Measurements from ENCODE around the gene CHCHD6. TPM values are rescaled to one million over a fixed set of nuclear protein-coding genes. Genes with fewer than 3 reads are reported as not detected.
A peak's percentile ranks its signal among the peaks of the same experiment; 100 is the strongest.

Gene CHCHD6
- total RNA-seq, 2 experiments from 2014 or later: 5.4 to 7.4 TPM

GRCh38 chr3:126983653-126984390 is 279.8 kb downstream of the CHCHD6 start:
- Mint-ChIP-seq H3K36me3 (ENCODE audit: low read depth) (no peaks in the 10 kb centered on the region), H3K4me1 (peaks cover 13% of the 10 kb centered on the region), H3K4me3 (peak overlapping the region; percentile 41), H3K9me3 (no peaks in the 10 kb centered on the region), H3K27ac (no peak overlapping the region), H3K27me3 (peaks cover 7% of the 10 kb centered on the region)
- peak; percentile 31 for DNase-seq
- CTCF ChIA-PET: interaction anchor here (0.8 to 1.6 kb wide), 4 partner anchors 12 to 1634 kb away, joined by 3 to 4 read pairs (median 3); no protein-coding TSS in a partner anchor
- POLR2A ChIA-PET: no interaction called here

GRCh38 chr3:126984391-126985131 is 280.5 kb downstream of the CHCHD6 start:
- CTCF ChIA-PET: interaction anchor here (0.8 kb wide), 1 partner anchor 12 kb away, joined by 3 read pairs; no protein-coding TSS in a partner anchor
- peaks cover 10% of the 10 kb centered on the region for H3K4me1 Mint-ChIP-seq
- no peaks in the 10 kb centered on the region for H3K36me3 Mint-ChIP-seq (ENCODE audit: low read depth)
- DNase-seq: no peak
- H3K27me3 Mint-ChIP-seq: peaks cover 7% of the 10 kb centered on the region
- no peaks in the 10 kb centered on the region for H3K9me3 Mint-ChIP-seq
- H3K4me3 Mint-ChIP-seq: peak overlapping the region; percentile 41
- POLR2A ChIA-PET: no interaction called here
- peak overlapping the region; percentile 60 for H3K27ac Mint-ChIP-seq

- no peak overlapping the region for H3K4me3 Mint-ChIP-seq
- no peak for DNase-seq
- H3K27me3 Mint-ChIP-seq: peaks cover 5% of the 10 kb centered on the region
- H3K4me1 Mint-ChIP-seq: peaks cover 10% of the 10 kb centered on the region
- POLR2A ChIA-PET: no interaction called here
- peak overlapping the region; percentile 60 for H3K27ac Mint-ChIP-seq
- CTCF ChIA-PET: no interaction called here
- H3K9me3 Mint-ChIP-seq: no peaks in the 10 kb centered on the region
- no peaks in the 10 kb centered on the region for H3K36me3 Mint-ChIP-seq (ENCODE audit: low read depth)
Measured at GRCh38 chr3:126985132-126985985, 281.3 kb downstream of the CHCHD6 start.

GRCh38 chr3:126986001-126986400 is 282.0 kb downstream of the CHCHD6 start:
- Mint-ChIP-seq H3K4me1 (peaks cover 10% of the 10 kb centered on the region), H3K36me3 (ENCODE audit: low read depth) (no peaks in the 10 kb centered on the region), H3K4me3 (no peak overlapping the region), H3K27me3 (peaks cover 5% of the 10 kb centered on the region), H3K27ac (no peak overlapping the region), H3K9me3 (no peaks in the 10 kb centered on the region)
- CTCF ChIA-PET: no interaction called here
- POLR2A ChIA-PET: no interaction called here
- DNase-seq: no peak

- no peaks in the 10 kb centered on the region for H3K36me3 Mint-ChIP-seq (ENCODE audit: low read depth)
- H3K27ac Mint-ChIP-seq: no peak overlapping the region
- CTCF ChIA-PET: no interaction called here
- no peak overlapping the region for H3K4me3 Mint-ChIP-seq
- H3K27me3 Mint-ChIP-seq: peaks cover 2% of the 10 kb centered on the region
- POLR2A ChIA-PET: no interaction called here
- DNase-seq: no peak
- H3K9me3 Mint-ChIP-seq: no peaks in the 10 kb centered on the region
- H3K4me1 Mint-ChIP-seq: peaks cover 3% of the 10 kb centered on the region
Measured at GRCh38 chr3:126987129-126987528, 283.1 kb downstream of the CHCHD6 start.

- no peaks in the 10 kb centered on the region for H3K9me3 Mint-ChIP-seq
- DNase-seq: no peak
- H3K4me3 Mint-ChIP-seq: no peak overlapping the region
- ChIA-PET CTCF (interaction anchor here (0.6 kb wide), 1 partner anchor 272 kb away, joined by 4 read pairs; no protein-coding TSS in a partner anchor), POLR2A (no interaction called here)
- no peaks in the 10 kb centered on the region for H3K36me3 Mint-ChIP-seq (ENCODE audit: low read depth)
- no peak overlapping the region for H3K27ac Mint-ChIP-seq
- no peaks in the 10 kb centered on the region for H3K4me1 Mint-ChIP-seq
- H3K27me3 Mint-ChIP-seq: peaks cover 2% of the 10 kb centered on the region
Measured at GRCh38 chr3:126987596-126987995, 283.6 kb downstream of the CHCHD6 start.

- no peak overlapping the region for H3K4me3 Mint-ChIP-seq
- peaks cover 2% of the 10 kb centered on the region for H3K27me3 Mint-ChIP-seq
- DNase-seq: no peak
- no peaks in the 10 kb centered on the region for H3K36me3 Mint-ChIP-seq (ENCODE audit: low read depth)
- no peaks in the 10 kb centered on the region for H3K9me3 Mint-ChIP-seq
- H3K27ac Mint-ChIP-seq: no peak overlapping the region
- ChIA-PET CTCF (no interaction called here), POLR2A (no interaction called here)
- H3K4me1 Mint-ChIP-seq: no peaks in the 10 kb centered on the region
Measured at GRCh38 chr3:126988451-126989021, 284.5 kb downstream of the CHCHD6 start.

GRCh38 chr3:126989316-126990023 is 285.4 kb downstream of the CHCHD6 start:
- ChIA-PET CTCF (no interaction called here), POLR2A (no interaction called here)
- Mint-ChIP-seq H3K4me3 (no peak overlapping the region), H3K27ac (no peak overlapping the region), H3K9me3 (no peaks in the 10 kb centered on the region), H3K27me3 (no peaks in the 10 kb centered on the region), H3K4me1 (no peaks in the 10 kb centered on the region), H3K36me3 (ENCODE audit: low read depth) (no peaks in the 10 kb centered on the region)
- DNase-seq: no peak

GRCh38 chr3:126990024-126990700 is 286.1 kb downstream of the CHCHD6 start:
- H3K4me1 Mint-ChIP-seq: no peaks in the 10 kb centered on the region
- ChIA-PET CTCF (no interaction called here), POLR2A (no interaction called here)
- H3K4me3 Mint-ChIP-seq: no peak overlapping the region
- no peaks in the 10 kb centered on the region for H3K27me3 Mint-ChIP-seq
- H3K9me3 Mint-ChIP-seq: no peaks in the 10 kb centered on the region
- H3K36me3 Mint-ChIP-seq (ENCODE audit: low read depth): no peaks in the 10 kb centered on the region
- H3K27ac Mint-ChIP-seq: no peak overlapping the region
- DNase-seq: no peak

GRCh38 chr3:126990890-126991289 is 286.9 kb downstream of the CHCHD6 start:
- ChIA-PET CTCF (no interaction called here), POLR2A (no interaction called here)
- no peak overlapping the region for H3K4me3 Mint-ChIP-seq
- no peak for DNase-seq
- peak overlapping the region; percentile 62 for H3K27ac Mint-ChIP-seq
- no peaks in the 10 kb centered on the region for H3K9me3 Mint-ChIP-seq
- H3K36me3 Mint-ChIP-seq (ENCODE audit: low read depth): no peaks in the 10 kb centered on the region
- no peaks in the 10 kb centered on the region for H3K4me1 Mint-ChIP-seq
- no peaks in the 10 kb centered on the region for H3K27me3 Mint-ChIP-seq

GRCh38 chr3:126991366-126992200 is 287.5 kb downstream of the CHCHD6 start:
- DNase-seq: no peak
- POLR2A ChIA-PET: no interaction called here
- Mint-ChIP-seq H3K4me1 (no peaks in the 10 kb centered on the region), H3K9me3 (no peaks in the 10 kb centered on the region), H3K4me3 (no peak overlapping the region), H3K27ac (no peak overlapping the region), H3K36me3 (ENCODE audit: low read depth) (no peaks in the 10 kb centered on the region), H3K27me3 (no peaks in the 10 kb centered on the region)
- CTCF ChIA-PET: no interaction called here

Measured in activated CD4-positive, alpha-beta T cell treated with anti-CD3 and anti-CD28 coated beads, Interleukin-2, amount 10 ng/mL, durations not matched to agents 7 days and 5 days (primary cell).